Endometrium (tissue), 2 donors: ENCODE results near the gene COG2.
"Not testable (repeated sequence)": the region's sequence is repeated elsewhere in the genome, so short reads cannot be mapped to it uniquely, and the experiment has no call there.

ENCODE experiments used
- FAIRE-seq: peaks from 2 replicates; lab custom pipeline; 2012; peaks lifted over from hg19 to GRCh38; lab: Jason Lieb, UNC
- donor health status: control.
- donor health status: control.

COG2 gene

DNA sequence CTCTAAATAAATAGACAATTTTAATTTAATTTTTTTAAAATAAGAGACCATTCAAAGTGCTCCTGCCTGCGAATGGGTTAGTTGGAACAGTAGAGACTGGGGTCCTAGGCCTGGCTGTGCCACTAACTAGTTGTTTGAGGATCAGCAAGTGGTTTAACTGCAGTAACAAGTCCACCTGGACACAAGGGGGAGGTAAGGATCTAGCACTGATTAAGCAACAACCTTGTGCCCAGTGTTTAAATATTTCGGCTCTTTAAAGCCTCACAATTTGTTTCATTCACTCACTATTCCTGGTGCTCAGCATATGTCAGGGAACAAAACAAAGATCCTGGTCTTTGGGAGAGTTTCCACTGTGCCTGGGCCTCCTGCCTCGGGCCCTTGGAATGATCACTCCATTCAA is 73.2 kb downstream of the COG2 start:
- FAIRE-seq: no peak

DNA sequence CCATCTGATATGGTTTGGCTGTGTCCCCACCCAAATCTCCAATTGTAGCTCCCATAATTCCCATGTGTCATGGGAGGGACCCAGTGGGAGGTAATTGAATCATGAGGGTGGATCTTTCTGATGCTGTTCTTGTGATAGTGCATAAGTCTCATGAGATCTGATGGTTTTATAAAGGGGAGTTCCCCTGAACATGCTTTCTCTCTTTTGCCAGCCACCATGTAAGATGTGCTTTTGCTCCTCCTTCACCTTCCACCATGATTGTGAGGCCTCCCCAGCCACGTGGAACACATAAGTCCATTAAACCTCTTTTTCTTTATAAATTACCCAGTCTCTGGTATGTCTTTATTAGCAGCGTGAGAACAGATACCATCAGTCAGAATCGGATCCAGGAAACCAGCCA is 74.2 kb downstream of the COG2 start:
- FAIRE-seq: not testable (repeated sequence)

DNA sequence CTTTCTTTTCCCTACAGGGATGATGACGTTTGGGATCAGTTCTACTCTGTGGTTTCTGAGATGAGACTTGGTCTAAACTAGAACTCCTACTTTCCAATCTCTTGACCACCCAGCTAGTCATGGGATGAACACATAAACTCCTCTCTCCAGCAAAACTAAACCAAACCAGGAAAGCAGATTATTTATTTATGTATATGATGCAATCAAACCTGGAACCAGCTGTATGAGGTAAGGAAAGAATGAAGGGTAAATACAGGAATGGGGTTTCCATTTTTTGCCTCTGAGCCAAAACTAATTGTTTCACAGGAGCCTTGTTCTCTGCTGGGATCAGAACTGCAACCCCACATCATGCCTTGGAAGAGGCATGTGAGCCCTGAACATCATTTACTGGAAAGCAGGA is 75.0 kb downstream of the COG2 start:
- no peak for FAIRE-seq

DNA sequence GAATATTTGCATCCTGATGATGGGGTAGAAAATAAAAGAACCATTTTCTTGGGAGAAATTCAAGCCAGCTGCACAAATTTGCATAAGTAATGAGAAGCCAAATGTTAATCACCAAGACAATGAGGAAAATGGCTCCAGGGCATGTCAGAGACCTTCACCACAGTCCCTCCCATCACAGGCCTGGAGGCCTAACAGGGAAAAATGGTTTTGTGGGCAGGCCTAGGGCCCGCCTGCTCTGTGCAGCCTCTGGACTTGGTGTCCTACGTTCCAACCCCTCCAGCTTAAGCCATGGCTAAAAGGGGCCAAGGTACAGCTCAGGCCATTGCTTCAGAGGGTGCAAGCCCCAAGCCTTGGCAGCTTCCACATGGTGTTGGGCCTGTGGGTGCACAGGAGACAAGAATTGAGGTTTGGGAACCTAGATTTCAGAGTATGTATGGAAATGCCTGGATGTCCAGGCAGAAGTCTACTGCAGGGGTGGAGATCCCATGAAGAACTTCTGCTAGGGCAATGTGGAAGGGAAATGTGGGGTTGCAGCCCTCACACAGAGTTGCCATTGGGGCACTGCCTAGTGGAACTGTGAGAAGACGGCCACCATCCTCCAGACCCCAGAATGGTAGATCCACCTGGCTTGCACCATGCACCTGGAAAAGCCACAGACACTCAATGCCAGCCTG is 79.7 kb downstream of the COG2 start:
- FAIRE-seq: not testable (repeated sequence)

DNA sequence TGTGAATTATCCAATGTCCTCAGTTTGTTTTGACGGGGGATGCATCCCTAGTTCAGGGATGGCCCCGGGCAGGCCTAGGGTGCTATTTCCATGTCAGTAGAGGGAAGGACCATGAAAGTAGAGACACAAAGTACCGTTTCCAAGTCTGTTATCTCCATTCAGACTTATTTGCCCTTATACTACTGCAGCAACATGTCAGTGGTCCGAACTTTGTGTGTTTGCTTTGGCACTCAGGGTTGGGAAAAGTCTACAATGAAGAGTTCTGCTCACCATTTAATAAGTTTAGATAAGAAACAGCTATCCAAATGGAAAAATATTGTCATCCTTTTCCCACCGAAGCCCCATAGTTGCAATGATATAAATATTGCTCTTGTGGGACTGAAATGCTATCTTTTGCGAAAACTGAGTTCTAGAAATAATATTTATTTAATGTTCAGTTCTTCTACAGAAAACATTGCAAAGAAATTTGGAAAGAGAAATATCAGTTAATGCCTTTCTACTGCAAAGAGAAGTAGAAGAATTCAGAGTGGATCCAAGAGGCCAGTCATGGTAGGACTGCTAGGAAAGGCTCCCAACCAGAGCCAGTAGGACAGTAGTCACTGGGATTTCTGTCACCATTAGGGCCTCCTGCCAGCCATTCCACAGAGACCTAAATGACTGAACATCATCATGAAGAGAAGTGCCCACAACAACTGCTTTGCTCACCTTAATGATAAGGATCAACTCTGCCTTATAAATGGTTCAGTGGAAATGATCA is 83.2 kb downstream of the COG2 start:
- no peak for FAIRE-seq

DNA sequence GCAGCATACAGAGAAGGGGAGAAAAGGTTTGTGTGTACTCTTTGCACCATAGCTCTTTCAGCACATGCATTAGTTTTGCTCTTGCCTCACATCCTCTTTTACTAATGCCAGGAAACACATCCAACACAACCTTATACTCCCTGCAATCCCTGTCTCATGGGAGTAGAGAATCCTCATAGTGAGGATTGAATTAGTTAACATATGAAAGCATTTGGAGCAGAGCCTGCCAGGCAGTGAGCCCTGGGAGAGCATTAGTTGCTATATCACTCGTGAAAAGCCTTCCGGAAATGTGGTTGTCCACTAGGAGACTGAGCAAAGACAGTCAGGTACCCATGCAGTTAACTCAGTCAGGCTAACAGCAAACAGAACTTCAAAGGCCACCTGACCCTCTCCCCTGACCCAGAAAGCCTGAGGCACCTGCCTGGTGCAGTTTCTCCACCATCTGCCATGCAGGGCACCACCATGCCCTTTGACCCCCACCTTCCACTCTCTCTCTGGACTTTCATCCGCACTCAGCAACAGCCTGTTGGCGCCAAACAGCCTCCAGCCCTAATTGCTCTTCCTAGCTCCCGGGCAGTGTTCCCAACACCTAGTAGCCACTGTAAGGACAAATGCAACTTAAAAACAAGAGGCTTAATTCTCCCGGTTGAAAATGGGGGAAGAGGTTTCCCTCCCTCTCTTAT is 86.6 kb downstream of the COG2 start:
- FAIRE-seq: no peak

DNA sequence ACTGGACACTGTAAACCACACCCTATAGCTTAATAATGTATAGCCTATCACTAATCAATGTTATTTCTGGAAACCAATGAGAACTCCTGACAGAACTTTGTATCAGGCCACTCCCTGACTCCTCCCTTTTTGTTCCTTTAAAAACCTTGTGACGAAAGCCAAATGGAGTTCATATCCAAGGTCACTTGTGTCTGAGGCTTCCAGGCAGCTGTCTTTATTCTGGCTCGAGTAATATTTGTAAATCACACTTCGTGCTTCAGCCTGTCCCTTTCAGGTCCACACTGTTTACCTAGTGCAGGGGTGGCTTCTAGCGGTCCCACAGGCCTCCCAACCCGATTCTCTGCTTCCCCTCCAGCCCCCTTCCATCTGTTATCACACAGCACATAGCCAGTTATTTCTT is 88.7 kb downstream of the COG2 start:
- no peak for FAIRE-seq

DNA sequence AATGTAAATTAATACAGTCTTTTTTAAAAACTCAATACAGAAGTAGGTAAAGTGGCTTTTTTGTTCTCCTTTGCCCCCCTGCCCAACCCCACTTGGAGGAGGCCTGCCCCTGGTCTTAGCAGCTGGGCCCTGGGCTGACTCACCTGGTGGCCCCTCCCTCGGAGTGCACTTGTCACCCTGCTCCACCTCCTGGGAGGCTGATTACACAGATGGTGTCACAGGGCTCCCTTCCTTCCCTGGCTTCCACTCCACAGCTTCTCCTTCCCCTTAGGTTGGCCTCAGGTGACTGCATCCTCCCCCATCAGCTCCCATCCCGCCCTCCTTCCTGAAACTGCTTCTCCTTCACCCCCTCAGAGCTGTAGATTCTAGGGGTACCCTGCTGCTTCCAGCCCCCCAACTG is 93.2 kb downstream of the COG2 start:
- FAIRE-seq: no peak

DNA sequence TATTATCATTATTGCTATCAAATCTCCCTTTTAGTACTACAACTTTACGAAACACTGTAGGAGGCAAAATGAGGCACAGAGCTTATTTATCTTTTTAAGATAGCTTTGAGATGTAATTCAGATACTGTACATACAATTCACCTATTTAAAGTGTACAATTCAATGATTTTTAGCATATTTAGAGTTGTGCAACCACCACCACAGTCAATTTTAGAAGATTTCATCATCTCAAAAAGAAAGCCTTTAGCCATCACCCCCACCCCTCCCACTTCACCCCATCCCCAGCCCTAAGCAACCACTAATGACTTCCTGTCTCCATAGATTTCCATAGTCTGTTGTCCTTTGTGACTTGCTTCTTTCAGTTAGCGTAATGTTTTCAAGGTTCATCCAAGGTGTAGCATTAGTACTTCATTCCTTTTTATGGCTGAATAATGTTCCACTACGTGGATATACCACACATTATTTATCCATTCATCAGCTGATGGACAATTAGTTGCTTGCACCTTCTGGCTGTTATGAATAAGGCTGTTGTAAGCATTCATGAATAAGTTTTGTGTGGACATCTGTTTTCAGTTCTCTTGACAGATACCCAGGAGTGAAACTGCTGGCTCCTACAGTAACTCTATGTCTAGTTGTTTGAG is 95.5 kb downstream of the COG2 start:
- no peak for FAIRE-seq

DNA sequence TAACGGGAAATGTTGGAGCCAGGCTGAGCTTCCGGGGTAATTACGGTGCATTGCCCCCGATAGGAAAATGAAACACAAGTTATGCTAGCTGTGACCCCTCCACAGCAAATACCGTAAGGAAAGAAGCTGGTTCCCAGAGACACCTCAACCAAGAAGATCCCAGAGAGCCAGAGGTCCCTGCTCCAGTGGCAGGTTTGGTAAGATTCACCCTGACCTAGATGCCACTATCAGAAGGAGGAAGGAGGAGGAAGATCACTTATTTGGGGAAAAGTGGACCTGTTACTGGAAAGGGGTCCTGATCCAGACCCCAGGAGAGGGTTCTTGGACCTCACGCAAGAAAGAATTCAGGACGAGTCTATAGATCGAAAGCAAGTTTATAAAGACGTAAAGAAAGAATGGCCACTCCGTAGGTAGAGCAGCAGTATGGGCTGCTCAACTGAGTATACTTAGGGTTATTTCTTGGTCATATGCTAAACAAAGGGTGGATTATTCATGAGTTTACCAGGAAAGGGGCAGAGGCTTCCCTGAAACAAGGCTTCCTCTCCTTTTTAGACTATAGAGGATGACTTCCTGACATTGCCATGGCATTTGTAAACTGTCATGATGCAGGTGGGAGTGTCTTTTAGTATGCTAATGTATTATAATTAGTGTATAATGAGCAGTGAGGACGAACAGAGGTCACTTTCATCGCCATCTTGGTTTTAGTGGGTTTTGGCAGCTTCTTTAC is 97.4 kb downstream of the COG2 start:
- no peak for FAIRE-seq
